GM12865 (cell line): Measurements from ENCODE around the gene MCRIP1.

Experiments
- DNase-seq: peaks from one replicate; pipeline ENCODE4 v3.0.0; 2010; ENCODE audit warnings: low read depth
- H3K4me3 ChIP-seq: 2 replicates; pipeline ENCODE4 v1.5.1; 2011; ENCODE audit warnings: mild to moderate bottlenecking, low read depth, low read length, control low read depth
- TF ChIP-seq, protein P1 (sequence below): IDR thresholded peaks from 2 replicates; pipeline ENCODE4 v1.5.1; 2011; ENCODE audit warnings: low read length, control low read depth, low read depth, inconsistent platforms; ENCODE audit not compliant: insufficient read depth; ENCODE audit errors: missing control alignments

The MCRIP1 gene

DNA sequence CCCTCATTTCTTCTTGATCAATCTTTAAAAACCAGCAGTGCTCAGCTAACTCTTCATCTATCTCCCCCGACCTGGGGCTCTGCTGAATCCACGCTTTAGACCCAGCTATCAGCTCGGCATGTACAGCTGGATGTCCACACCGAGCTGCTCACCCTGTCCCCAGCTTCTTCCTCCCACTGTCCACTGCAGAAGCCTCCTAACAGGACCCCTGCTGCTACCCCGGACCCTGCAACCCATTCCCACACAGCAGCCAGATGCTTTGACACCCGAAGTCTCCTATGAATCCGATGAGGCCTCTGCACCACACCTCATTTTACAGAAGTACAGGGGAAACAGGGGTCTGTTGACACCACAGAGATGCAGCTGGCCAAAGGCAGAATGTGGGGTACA, 15.3 kb downstream of the MCRIP1 start:
- TF ChIP-seq, protein P1, sequence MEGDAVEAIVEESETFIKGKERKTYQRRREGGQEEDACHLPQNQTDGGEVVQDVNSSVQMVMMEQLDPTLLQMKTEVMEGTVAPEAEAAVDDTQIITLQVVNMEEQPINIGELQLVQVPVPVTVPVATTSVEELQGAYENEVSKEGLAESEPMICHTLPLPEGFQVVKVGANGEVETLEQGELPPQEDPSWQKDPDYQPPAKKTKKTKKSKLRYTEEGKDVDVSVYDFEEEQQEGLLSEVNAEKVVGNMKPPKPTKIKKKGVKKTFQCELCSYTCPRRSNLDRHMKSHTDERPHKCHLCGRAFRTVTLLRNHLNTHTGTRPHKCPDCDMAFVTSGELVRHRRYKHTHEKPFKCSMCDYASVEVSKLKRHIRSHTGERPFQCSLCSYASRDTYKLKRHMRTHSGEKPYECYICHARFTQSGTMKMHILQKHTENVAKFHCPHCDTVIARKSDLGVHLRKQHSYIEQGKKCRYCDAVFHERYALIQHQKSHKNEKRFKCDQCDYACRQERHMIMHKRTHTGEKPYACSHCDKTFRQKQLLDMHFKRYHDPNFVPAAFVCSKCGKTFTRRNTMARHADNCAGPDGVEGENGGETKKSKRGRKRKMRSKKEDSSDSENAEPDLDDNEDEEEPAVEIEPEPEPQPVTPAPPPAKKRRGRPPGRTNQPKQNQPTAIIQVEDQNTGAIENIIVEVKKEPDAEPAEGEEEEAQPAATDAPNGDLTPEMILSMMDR, result no peak
- DNase-seq, result no peak
- no peak overlapping the region for H3K4me3 ChIP-seq

DNA sequence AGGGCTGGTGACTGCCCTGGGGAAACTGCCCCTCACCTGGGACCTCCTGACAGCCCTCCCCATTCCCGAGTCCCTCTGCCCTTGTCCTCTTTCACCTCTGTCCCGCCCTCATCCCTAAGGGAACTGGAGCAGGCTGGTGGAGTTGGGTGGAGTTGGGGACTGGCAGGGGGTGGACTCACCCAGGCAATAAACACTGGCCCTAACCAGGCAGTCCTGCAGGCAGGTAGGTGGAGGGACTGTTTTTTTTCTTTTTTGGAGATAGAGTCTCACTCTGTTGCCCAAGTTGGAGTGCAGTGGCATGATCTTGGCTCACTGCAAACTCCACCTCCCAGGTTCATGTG, 17.5 kb downstream of the MCRIP1 start:
- no peak overlapping the region for H3K4me3 ChIP-seq
- DNase-seq, result no peak
- TF ChIP-seq, protein P1, result no peak

DNA sequence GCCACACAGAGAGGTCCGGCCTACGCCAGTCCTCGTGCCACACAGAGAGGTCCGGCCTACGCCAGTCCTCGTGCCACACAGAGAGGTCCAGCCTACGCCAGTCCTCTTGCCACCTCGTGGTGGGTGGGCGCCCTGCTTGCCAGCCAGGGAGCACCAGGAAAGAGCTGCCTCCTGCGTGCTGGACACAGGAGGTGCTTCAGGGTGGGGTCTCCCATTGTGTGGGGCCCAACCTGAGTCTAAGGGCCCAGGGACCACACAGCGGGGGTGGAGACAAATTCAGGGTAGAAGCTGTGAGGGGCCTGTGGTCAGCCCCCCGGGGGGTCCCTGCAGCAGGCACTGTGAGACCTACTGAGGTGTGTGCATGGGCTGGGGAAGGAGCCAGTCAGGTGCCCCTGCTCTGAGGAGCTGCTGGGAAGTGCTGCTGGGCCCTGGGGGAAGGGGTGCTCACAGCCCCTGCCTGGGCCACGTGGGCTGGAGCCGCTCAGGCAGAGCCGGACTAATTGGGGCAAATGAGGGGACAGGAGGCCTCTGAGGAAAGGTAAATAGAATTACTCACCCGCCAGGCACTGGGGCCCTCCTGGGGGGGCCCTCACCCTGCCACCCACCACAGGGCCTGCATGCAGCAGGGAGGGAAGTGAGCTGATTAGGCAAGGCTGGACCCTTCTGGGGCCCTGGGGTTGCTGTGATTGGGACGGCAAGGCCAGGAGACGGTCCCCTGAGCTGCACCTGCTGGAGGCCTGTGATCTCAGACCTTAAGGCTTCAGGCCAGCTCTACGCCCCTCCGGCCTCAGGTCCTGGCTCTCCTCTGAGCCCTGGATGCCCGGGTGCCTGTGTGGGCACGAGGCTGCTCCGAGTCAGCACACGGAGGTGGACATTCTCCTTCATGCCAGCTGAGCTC, 18.1 kb downstream of the MCRIP1 start:
- no peak for DNase-seq
- H3K4me3 ChIP-seq, result no peak overlapping the region
- TF ChIP-seq, protein P1, result no peak

DNA sequence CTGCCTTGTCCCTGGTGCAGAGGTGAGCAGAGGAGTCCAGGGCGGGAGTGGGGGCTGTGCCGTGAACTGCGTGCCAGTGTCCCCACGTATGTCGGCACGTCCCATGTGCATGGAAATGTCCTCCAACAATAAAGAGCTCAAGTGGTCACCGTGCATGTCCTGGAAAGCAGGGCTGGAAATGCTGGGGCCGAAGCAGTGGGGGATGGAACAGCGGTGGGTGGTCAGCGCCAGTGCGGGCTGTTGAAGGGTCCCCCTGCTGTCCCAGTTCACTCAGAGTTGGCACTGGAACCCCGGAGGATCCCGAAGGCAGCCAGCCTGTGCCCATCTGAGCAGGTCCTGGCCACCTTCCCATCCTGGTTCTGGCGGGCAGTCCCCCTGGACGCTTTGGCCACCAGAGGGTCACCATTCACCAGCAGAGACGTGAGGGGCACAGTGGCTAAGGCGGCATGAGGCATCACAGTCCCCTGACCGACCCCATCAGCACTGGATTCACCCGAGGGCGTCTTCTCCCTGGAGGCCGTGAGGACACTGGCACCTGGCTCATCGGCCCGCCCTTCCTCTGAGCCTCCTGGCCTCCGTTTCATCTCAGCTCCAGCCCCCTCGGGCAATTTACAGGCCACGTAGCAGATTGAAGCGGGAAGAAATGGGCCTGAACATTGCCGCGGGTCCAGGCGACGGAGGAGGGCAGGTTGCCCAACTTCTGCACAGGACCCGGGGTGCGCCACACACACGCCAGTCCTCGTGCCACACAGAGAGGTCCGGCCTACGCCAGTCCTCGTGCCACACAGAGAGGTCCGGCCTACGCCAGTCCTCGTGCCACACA, 19.0 kb downstream of the MCRIP1 start:
- H3K4me3 ChIP-seq, result no peak overlapping the region
- no peak for DNase-seq
- TF ChIP-seq, protein P1, result no peak

DNA sequence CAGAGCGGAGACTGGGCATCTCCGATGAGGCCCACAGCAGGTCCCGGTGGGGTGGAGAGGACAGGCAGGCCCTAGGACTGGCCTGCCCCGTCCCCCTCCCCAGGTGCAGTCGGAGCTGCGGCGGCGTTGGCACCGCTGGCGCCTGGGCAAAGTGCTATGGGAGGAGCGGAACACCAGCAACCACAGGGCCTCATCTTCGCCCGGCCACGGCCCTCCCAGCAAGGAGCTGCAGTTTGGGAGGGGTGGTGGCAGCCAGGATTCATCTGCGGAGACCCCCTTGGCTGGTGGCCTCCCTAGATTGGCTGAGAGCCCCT, 19.8 kb downstream of the MCRIP1 start:
- DNase-seq, result no peak
- TF ChIP-seq, protein P1, result no peak
- no peak overlapping the region for H3K4me3 ChIP-seq

DNA sequence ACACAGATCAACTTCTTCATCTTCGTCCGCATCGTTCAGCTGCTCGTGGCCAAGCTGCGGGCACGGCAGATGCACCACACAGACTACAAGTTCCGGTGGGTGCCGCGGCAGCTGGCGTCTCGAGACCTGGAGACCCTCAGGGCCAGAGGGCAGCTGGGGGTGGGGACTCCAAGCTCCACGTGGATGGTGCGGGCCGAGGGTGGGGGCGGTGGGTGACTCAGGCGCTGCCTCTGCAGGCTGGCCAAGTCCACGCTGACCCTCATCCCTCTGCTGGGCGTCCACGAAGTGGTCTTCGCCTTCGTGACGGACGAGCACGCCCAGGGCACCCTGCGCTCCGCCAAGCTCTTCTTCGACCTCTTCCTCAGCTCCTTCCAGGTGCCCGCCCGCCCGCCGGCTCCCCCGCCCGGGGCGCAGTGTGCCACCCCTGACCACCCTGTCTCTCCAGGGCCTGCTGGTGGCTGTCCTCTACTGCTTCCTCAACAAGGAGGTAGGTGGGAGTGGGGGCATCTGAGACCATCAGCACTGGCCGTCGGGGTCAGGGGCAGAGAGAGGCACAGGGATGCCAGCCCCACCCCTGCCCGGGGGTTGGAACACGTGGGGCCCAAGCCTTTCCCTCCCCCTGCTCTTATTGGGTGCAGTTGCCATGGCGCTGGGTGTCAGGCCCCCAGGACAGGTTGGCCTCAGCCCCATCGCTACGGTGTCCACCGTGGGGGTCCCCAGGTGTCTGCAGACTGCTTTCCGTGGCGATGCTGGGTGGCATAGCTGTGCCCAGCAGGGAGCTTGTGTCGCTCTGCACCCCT, 20.3 kb downstream of the MCRIP1 start:
- no peak overlapping the region for H3K4me3 ChIP-seq
- TF ChIP-seq, protein P1, result no peak
- no peak for DNase-seq
